Nephron progenitor cell (in vitro differentiated cells): ENCODE measurements around the gene NUBP1.

Experiments used
- DNase-seq: peaks from one replicate; pipeline ENCODE4 v3.0.0; 2021
- H3K27ac Mint-ChIP-seq: 2 replicates; pipeline ENCODE4 v1.8.0; 2021; ENCODE audit warnings: mild to moderate bottlenecking, moderate library complexity, mixed read lengths
- H3K27me3 Mint-ChIP-seq: 2 replicates; pipeline ENCODE4 v1.8.0; 2021; ENCODE audit warnings: mild to moderate bottlenecking, low read depth, mixed read lengths; ENCODE audit not compliant: poor library complexity
- H3K36me3 Mint-ChIP-seq: 2 replicates; pipeline ENCODE4 v1.8.0; 2021; ENCODE audit warnings: low read depth, mixed read lengths
- H3K4me1 Mint-ChIP-seq: 2 replicates; pipeline ENCODE4 v1.8.0; 2021; ENCODE audit warnings: mixed read lengths
- H3K4me3 Mint-ChIP-seq: 2 replicates; pipeline ENCODE4 v1.8.0; 2021; ENCODE audit warnings: mild to moderate bottlenecking, moderate library complexity, mixed read lengths
- H3K9me3 Mint-ChIP-seq: 2 replicates; pipeline ENCODE4 v1.8.0; 2021; ENCODE audit warnings: mild to moderate bottlenecking, moderate library complexity, mixed read lengths
- TF ChIP-seq, protein P1 (sequence below): fragments of 200-600 bp; sonication (generic); IDR thresholded peaks from 2 replicates; pipeline ENCODE4 v1.5.0; 2021; ENCODE audit warnings: antibody characterized with exemption

The NUBP1 gene

DNA sequence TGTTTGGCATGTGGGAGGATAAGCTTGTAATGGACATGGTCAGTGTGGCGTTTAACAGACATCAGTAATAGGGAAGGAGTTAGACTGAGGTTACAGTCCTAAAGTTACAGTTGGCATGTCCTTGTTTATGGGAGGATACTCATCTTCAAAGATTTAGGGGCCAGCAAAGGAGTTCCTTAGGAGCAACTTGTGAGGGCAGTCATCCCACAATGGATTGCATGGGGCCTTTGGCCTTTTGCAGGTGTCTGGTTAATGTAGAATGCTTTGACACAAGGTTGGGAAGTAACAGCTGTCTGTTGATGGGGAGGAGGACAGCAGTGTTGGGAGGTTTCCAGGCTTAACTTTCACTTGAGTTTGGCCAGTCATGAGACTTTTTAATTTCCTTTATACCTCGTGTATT, 2.2 kb downstream of the NUBP1 start:
- DNase-seq = no peak
- Mint-ChIP-seq H3K4me1 (peaks cover 58% of the 10 kb centered on the region), H3K4me3 (peak overlapping the region; percentile 28), H3K27me3 (peaks cover 10% of the 10 kb centered on the region), H3K9me3 (no peaks in the 10 kb centered on the region), H3K36me3 (peaks cover 12% of the 10 kb centered on the region), H3K27ac (no peak overlapping the region)
- TF ChIP-seq, protein P1, sequence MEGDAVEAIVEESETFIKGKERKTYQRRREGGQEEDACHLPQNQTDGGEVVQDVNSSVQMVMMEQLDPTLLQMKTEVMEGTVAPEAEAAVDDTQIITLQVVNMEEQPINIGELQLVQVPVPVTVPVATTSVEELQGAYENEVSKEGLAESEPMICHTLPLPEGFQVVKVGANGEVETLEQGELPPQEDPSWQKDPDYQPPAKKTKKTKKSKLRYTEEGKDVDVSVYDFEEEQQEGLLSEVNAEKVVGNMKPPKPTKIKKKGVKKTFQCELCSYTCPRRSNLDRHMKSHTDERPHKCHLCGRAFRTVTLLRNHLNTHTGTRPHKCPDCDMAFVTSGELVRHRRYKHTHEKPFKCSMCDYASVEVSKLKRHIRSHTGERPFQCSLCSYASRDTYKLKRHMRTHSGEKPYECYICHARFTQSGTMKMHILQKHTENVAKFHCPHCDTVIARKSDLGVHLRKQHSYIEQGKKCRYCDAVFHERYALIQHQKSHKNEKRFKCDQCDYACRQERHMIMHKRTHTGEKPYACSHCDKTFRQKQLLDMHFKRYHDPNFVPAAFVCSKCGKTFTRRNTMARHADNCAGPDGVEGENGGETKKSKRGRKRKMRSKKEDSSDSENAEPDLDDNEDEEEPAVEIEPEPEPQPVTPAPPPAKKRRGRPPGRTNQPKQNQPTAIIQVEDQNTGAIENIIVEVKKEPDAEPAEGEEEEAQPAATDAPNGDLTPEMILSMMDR = no peak

DNA sequence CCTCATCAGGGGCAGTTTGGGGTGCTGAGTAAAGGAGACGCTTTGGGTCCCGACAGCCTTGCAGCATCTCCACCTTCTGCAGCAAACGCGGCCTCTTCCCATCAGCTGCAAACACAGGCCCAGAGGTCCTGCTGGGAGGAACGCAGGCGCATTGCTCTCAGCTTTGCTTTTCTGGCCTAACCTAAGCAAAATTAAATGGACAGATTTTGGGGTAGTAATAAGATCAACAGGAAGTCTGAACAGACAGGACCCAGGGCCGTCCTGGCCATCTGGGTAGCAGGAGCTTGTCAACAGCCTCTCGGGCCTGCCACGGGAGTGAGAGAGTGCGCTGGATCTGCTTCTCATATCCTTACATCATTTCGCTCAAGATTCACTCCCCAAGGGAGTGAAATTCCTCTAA, 7.2 kb downstream of the NUBP1 start:
- H3K4me1 Mint-ChIP-seq = peaks cover 18% of the 10 kb centered on the region

DNA sequence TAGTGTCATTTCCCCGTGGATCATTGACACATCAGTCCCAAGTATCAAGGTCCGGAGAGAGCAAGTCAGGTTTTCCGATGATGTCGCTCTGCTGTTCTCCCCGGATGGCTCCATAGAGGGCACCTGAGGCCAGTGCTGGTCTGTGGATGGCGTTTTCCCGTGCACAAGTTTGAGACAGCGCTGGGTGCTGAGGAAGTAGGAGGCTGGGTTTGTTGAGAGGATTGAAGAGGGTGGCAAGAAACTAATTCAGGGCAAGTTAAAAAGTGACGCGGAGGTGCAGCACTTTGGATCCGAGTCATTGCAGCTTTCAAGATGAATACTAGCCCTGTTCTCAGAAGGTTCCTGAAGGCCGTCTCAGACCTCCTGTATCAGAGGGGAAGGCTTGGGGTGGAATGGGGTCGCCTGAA, 7.7 kb downstream of the NUBP1 start:
- H3K27ac Mint-ChIP-seq = no peak overlapping the region
- TF ChIP-seq, protein P1 = no peak
- DNase-seq = no peak
- H3K4me3 Mint-ChIP-seq = no peak overlapping the region
- peaks cover 13% of the 10 kb centered on the region for H3K4me1 Mint-ChIP-seq
- peaks cover 35% of the 10 kb centered on the region for H3K36me3 Mint-ChIP-seq
- H3K9me3 Mint-ChIP-seq = no peaks in the 10 kb centered on the region
- H3K27me3 Mint-ChIP-seq = peaks cover 5% of the 10 kb centered on the region

More for the DNA sequence above, 7.2 kb downstream of the NUBP1 start:
- peak overlapping the region; percentile 82 for H3K27ac Mint-ChIP-seq
- TF ChIP-seq, protein P1 = no peak
- DNase-seq = no peak
- peaks cover 32% of the 10 kb centered on the region for H3K36me3 Mint-ChIP-seq
- peaks cover 5% of the 10 kb centered on the region for H3K27me3 Mint-ChIP-seq
- no peaks in the 10 kb centered on the region for H3K9me3 Mint-ChIP-seq
- no peak overlapping the region for H3K4me3 Mint-ChIP-seq

DNA sequence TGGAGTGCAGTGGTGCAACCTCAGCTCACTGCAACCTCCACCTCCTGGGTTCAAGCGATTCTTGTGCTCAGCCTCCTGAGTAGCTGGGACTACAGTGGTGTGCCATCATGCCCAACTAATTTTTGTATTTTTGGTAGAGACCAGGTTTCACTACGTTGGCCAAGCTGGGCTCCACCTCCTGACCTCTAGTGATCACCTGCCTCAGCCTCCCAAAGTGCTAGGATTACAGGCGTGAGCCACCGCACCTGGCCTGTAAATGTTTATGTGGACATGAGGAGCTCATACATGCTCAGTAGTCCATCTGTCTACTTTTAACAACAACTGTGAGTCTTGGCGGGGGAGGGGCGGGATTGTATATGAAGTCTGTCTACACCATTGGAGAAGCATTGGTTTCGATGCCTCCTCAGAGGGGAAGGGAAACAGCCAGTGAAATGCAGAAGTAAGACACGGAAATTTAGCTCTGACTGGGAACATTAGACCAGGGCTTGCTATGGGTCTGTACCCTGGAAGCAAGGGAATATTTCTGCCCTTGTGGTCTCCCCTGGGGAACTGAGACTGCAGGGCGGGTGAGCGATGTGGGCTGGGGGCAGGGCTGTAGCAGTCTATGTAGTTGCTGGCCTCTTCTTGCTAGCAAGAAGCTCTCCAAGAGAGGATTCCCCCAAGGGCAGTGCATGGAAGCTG, 9.3 kb downstream of the NUBP1 start:
- Mint-ChIP-seq H3K36me3 (peaks cover 51% of the 10 kb centered on the region), H3K9me3 (no peaks in the 10 kb centered on the region), H3K27me3 (peaks cover 5% of the 10 kb centered on the region), H3K27ac (peak overlapping the region; percentile 62), H3K4me1 (peaks cover 5% of the 10 kb centered on the region), H3K4me3 (no peak overlapping the region)
- no peak for DNase-seq
- TF ChIP-seq, protein P1 = no peak

DNA sequence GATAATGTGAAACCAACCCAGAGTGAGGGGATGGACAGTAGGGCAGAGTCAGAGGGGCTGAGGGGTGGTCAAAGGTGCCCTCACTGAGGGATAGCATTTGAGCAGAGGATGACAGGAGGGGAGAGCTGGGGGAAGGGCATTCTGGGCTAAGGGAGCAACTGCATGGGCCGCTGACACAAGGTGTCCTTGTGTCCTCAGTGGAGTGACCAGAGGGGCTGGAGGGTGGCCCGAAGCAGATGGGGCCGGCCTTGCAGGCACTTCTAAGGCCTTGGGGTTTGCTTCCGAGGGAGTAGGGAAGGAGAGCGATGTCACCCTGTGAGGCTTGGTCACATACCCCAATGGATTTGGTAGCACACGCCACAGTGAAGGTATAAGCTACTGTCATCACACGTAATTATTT, 10.0 kb downstream of the NUBP1 start:
- TF ChIP-seq, protein P1 = no peak
- Mint-ChIP-seq H3K27me3 (peaks cover 5% of the 10 kb centered on the region), H3K4me3 (no peak overlapping the region), H3K27ac (no peak overlapping the region), H3K9me3 (no peaks in the 10 kb centered on the region), H3K36me3 (peaks cover 51% of the 10 kb centered on the region), H3K4me1 (peaks cover 5% of the 10 kb centered on the region)
- DNase-seq = no peak

DNA sequence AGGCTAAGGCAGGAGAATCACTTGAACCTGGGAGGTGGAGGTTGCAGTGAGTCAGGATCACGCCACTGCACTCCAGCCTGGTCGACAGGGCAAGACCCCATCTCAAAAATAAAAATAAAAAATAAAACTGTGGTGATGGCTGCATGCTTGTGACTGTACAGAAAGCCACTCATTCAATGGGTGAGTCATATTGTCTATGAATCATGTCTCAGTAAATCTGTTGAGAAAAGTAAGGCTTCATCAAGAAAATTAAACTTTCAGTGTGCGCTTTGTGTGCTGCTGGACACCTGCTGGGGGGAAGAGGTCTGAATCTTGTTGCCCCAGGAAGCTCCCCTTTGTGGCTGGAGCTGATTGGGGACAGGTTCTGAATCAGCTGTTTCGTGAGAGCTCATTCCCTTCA, 11.3 kb downstream of the NUBP1 start:
- H3K4me1 Mint-ChIP-seq = peaks cover 5% of the 10 kb centered on the region
- no peaks in the 10 kb centered on the region for H3K27me3 Mint-ChIP-seq
- DNase-seq = no peak
- no peaks in the 10 kb centered on the region for H3K9me3 Mint-ChIP-seq
- H3K4me3 Mint-ChIP-seq = no peak overlapping the region
- no peak overlapping the region for H3K27ac Mint-ChIP-seq
- H3K36me3 Mint-ChIP-seq = peaks cover 59% of the 10 kb centered on the region
- TF ChIP-seq, protein P1 = no peak
